Prostate gland (tissue), 2 donors: ENCODE data around the gene ZBTB16.

ENCODE experiments used
- CTCF ChIP-seq, 4 experiments: fragments of 200-600 bp in 2 of 4; fragments of 450-650 bp in 2 of 4; sonication (generic) in 2 of 4; IDR thresholded peaks; 1 replicate in 3 of 4; 2 replicates in 1 of 4; pipeline ENCODE4 v1.5.1; 2016 to 2019; ENCODE audit warnings: antibody characterized with exemption in 4 of 4, mild to moderate bottlenecking in 2 of 4, moderate library complexity in 2 of 4
- POLR2A ChIP-seq: fragments of 450-650 bp; IDR thresholded peaks from one replicate; pipeline ENCODE4 v1.6.1; 2016; ENCODE audit warnings: antibody characterized with exemption, mild to moderate bottlenecking
- POLR2AphosphoS5 ChIP-seq: sonication (generic); formaldehyde crosslinking; IDR thresholded peaks from one replicate; pipeline ENCODE4 v1.6.1; 2017; ENCODE audit warnings: antibody characterized with exemption

DNA sequence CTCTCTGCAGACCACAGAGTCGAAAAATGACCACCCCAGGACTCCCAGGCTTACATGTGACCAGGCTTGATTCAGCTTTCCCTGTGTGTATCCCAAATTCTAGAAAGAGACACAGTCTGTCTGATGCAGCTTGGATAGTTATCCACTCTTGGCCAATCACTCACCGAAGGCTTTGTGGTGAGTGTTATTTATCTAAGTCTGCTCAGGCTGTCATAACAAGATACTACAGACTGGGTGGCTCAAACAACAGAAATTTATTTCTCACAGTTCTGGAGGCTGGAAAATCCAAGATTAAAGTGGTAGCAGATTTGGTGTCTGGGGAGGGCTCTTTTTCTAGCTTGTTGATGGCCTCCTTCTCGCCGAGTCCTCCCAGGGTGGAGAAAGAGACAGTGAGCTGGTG lies 63.2 kb downstream of the ZBTB16 start:
- TF ChIP-seq CTCF (IDR thresholded peaks at IDR 0.05) (no peak), POLR2A (no peak), POLR2AphosphoS5 (no peak)
